Sigmoid colon (tissue), 7 donors: ENCODE results near the gene CCDC190. TPM values are rescaled to one million over a fixed set of nuclear protein-coding genes. Genes with fewer than 3 reads are reported as not detected.
A peak's percentile ranks its signal among the peaks of the same experiment; 100 is the strongest.

Experiments used
- DNase-seq: peaks from one replicate; pipeline ENCODE4 v3.0.0-alpha.2; 2019
- H3K27ac ChIP-seq, 4 donors: fragments of 200-600 bp; sonication (generic); one replicate each; pipeline ENCODE4 v1.5.1; 2016 to 2019; ENCODE audit warnings: mild to moderate bottlenecking in 1 of 4
- H3K27me3 ChIP-seq, 3 donors: fragments of 200-600 bp; sonication (generic); one replicate each; pipeline ENCODE4 v1.5.1; 2019; ENCODE audit warnings: mild to moderate bottlenecking in 1 of 3
- H3K36me3 ChIP-seq, 4 donors: fragments of 200-600 bp; sonication (generic); one replicate each; pipeline ENCODE4 v1.5.1; 2016 to 2019
- H3K4me1 ChIP-seq, 4 donors: fragments of 200-600 bp; sonication (generic); one replicate each; pipeline ENCODE4 v1.5.1; 2017 to 2019
- H3K4me3 ChIP-seq, 4 donors: fragments of 200-600 bp; sonication (generic); one replicate each; pipeline ENCODE4 v1.5.1; 2017 to 2019; ENCODE audit warnings: mild to moderate bottlenecking in 2 of 4, moderate library complexity in 1 of 4
- H3K9me3 ChIP-seq, 4 donors: fragments of 200-600 bp in 3 of 4; sonication (generic) in 3 of 4; one replicate each; pipeline versions ENCODE4 v1.5.1 to v1.6.1; 2013 to 2019
- CTCF ChIP-seq, 4 experiments: fragments of 450-650 bp in 3 of 4; fragments of 200-600 bp in 1 of 4; IDR thresholded peaks; one replicate each; pipeline ENCODE4 v1.5.1; 2016 to 2019; ENCODE audit warnings: antibody characterized with exemption in 4 of 4, mild to moderate bottlenecking in 3 of 4, moderate library complexity in 2 of 4
- EP300 ChIP-seq, 4 donors: sonication (generic); formaldehyde crosslinking; IDR thresholded peaks; one replicate each; pipeline ENCODE4 v1.6.1; 2017; ENCODE audit warnings: antibody characterized with exemption in 4 of 4
- POLR2A ChIP-seq, 2 donors: fragments of 450-650 bp; IDR thresholded peaks; one replicate each; pipeline ENCODE4 v1.6.1; 2016; ENCODE audit warnings: antibody characterized with exemption in 2 of 2, mild to moderate bottlenecking in 2 of 2, moderate library complexity in 2 of 2
- POLR2AphosphoS5 ChIP-seq, 4 donors: sonication (generic); formaldehyde crosslinking; IDR thresholded peaks; one replicate each; pipeline ENCODE4 v1.6.1; 2017; ENCODE audit warnings: antibody characterized with exemption in 4 of 4
- WGBS, 2 donors: extraction: QIAGEN DNeasy Blood & Tissue Kit; methylation state at CpG; one replicate each; pipeline ENCODE4 v1.1.7; 2013; 5-methylcytosine and 5-hydroxymethylcytosine counted together
- intact Hi-C: fragments of 100-400 bp; cut with DNase I; formaldehyde crosslinking; loops from one replicate; pipeline ENCODE4 v1.15.1; 2023
- polyA plus RNA-seq, 3 donors: library from polyadenylated mRNA; stranded (reverse); fragments of 200-250 nt; gene quantifications; one replicate each; pipeline ENCODE4 v1.2.3, GENCODE V29; 2013
- total RNA-seq, 4 donors: library from RNA; depleted of rRNA; stranded (reverse); fragments of >200 nt; gene quantifications; one replicate each; pipeline ENCODE4 v1.1.0, GENCODE V29; 2016
- donor health status: healthy with polysubstance abuse.
- donor health status: Bipolar disorder and iron deficiency.
- donor health status: healthy.

The CCDC190 gene
- total and polyA plus RNA-seq, 7 donors = not detected

DNA sequence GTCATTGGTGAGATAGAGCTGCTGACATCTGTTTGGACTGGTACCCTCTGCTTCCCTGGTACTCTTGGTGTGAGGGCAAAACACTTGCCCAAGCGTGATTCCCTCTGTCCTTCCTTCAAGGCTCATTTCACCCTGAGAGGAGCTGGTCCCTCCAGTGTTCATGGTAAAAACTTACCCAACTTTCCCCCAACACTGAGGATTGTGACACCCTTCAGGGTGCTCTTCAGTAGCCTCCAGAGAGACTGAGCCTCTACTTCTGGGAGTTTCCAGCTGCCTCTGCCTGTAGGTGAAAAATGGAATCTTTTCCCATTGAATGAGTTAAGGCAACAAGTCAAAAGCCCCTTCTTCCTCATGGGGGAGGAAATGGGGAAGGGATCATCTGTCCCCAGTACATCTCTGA lies 9.6 kb downstream of the CCDC190 start:
- Histone ChIP-seq H3K36me3 (no peaks in the 10 kb centered on the region), H3K4me1 (no peaks in the 10 kb centered on the region), H3K9me3 (no peaks in the 10 kb centered on the region), H3K27ac (no peak overlapping the region), H3K4me3 (no peak overlapping the region), H3K27me3 (no peaks in the 10 kb centered on the region)
- DNase-seq = no peak
- TF ChIP-seq POLR2A (IDR thresholded peaks at IDR 0.05) = no peak
- no peak for TF ChIP-seq CTCF (IDR thresholded peaks at IDR 0.05)
- TF ChIP-seq EP300 (IDR thresholded peaks at IDR 0.05) = no peak
- no peak for TF ChIP-seq POLR2AphosphoS5 (IDR thresholded peaks at IDR 0.05)
- intact Hi-C loops = no loop called here
- 82 to 94% methylated on average over 1 of the region's 1 CpG for WGBS, 2 donors

- H3K4me1 ChIP-seq = no peaks in the 10 kb centered on the region
- TF ChIP-seq EP300 (IDR thresholded peaks at IDR 0.05) = no peak
- TF ChIP-seq POLR2AphosphoS5 (IDR thresholded peaks at IDR 0.05) = no peak
- TF ChIP-seq POLR2A (IDR thresholded peaks at IDR 0.05) = no peak
- TF ChIP-seq CTCF (IDR thresholded peaks at IDR 0.05) = no peak
- no peak overlapping the region for H3K4me3 ChIP-seq
- intact Hi-C loops = no loop called here
- H3K36me3 ChIP-seq = no peaks in the 10 kb centered on the region
- DNase-seq = no peak
- no peaks in the 10 kb centered on the region for H3K9me3 ChIP-seq
- 43 to 72% methylated on average over 2 of the region's 2 CpGs for WGBS, 2 donors
- no peak overlapping the region for H3K27ac ChIP-seq
- H3K27me3 ChIP-seq = no peaks in the 10 kb centered on the region
These were observed 11.3 kb downstream of the CCDC190 start for GRCh38 chr1:162849711-162850110.

- no peak for TF ChIP-seq POLR2AphosphoS5 (IDR thresholded peaks at IDR 0.05)
- TF ChIP-seq CTCF (IDR thresholded peaks at IDR 0.05) = peak; percentile 67 to 95 (median 76)
- H3K27me3 ChIP-seq = no peaks in the 10 kb centered on the region
- WGBS, 2 donors = 7 to 15% methylated on average over 3 of the region's 3 CpGs
These were observed 13.0 kb downstream of the CCDC190 start for GRCh38 chr1:162847839-162848453.

GRCh38 chr1:162846256-162847212 lies 14.4 kb downstream of the CCDC190 start:
- Histone ChIP-seq H3K27ac (no peak overlapping the region), H3K4me1 (no peaks in the 10 kb centered on the region), H3K27me3 (no peaks in the 10 kb centered on the region), H3K9me3 (no peaks in the 10 kb centered on the region), H3K36me3 (no peaks in the 10 kb centered on the region), H3K4me3 (no peak overlapping the region)
- no peak for DNase-seq
- TF ChIP-seq EP300 (IDR thresholded peaks at IDR 0.05) (no peak), CTCF (IDR thresholded peaks at IDR 0.05) (no peak), POLR2A (IDR thresholded peaks at IDR 0.05) (no peak), POLR2AphosphoS5 (IDR thresholded peaks at IDR 0.05) (no peak)
- 90 to 92% methylated on average over 16 of the region's 16 CpGs for WGBS, 2 donors
- intact Hi-C loops = no loop called here

More at GRCh38 chr1:162847839-162848453, 13.0 kb downstream of the CCDC190 start:
- Histone ChIP-seq H3K4me1 (no peaks in the 10 kb centered on the region), H3K36me3 (no peaks in the 10 kb centered on the region), H3K4me3 (no peak overlapping the region), H3K9me3 (no peaks in the 10 kb centered on the region), H3K27ac (no peak overlapping the region)
- intact Hi-C loops = no loop called here
- peak; percentile 84 for DNase-seq
